ENCODE measurements around the gene TBL2.

DNA sequence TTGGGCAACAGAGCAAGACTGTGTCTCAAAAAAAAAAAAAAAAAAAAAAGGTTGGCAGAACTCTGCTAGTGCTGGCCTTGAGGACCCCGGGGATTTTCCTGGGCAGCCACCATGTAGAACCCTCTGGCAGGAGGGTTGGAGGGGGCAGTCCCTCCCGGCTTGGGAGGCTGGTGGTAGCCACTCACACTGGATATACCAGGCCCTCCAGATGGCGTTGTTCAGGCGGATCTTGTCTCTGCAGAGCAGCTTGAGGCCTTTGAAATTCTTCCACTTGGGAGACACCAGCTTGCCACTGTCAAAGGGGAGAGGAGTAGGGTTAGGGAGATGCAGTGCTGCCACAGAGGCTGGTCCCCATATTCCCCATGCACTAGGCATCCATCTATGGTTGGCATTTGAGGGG lies 37.5 kb upstream of the TBL2 start:
- no peak for TF ChIP-seq ZNF274 (IDR thresholded peaks at IDR 0.05; ENCODE audit: low read depth, low read length)
- no peak for TF ChIP-seq YY1 (IDR thresholded peaks at IDR 0.05; ENCODE audit: insufficient read depth, insufficient read length)
